ENCODE measurements around the gene NEK3.
"Not testable (repeated sequence)": the region's sequence is repeated elsewhere in the genome, so short reads cannot be mapped to it uniquely, and the experiment has no call there.

NEK3 gene

GRCh38 chr13:52187424-52188187 is 28.2 kb upstream of the NEK3 start:
- H3K36me3 ChIP-seq (ENCODE audit: insufficient read depth, low read length), result peaks cover 40% of the 10 kb centered on the region
- H3K27ac ChIP-seq (ENCODE audit: low read depth, low read length, poor library complexity, severe bottlenecking); H3K4me3 ChIP-seq (ENCODE audit: low read depth, low read length, poor library complexity, severe bottlenecking); H2AFZ ChIP-seq (ENCODE audit: low read length); H3K9ac ChIP-seq (ENCODE audit: low read length); H3K9me3 ChIP-seq (ENCODE audit: low read length); H3F3A ChIP-seq (ENCODE audit: insufficient read depth, low read length); H3K4me2 ChIP-seq (ENCODE audit: low read length); H3K4me1 ChIP-seq (ENCODE audit: insufficient read depth, low read length, severe bottlenecking); H3K9me2 ChIP-seq (ENCODE audit: low read depth, low read length); H3K27me3 ChIP-seq (ENCODE audit: insufficient read depth, low read length); H4K20me1 ChIP-seq (ENCODE audit: insufficient read depth, low read length): not testable (repeated sequence)
- H3K79me2 ChIP-seq (ENCODE audit: insufficient read depth, low read length), result peaks cover 18% of the 10 kb centered on the region

GRCh38 chr13:52187029-52187423 is 27.6 kb upstream of the NEK3 start:
- Histone ChIP-seq H3K4me1 (ENCODE audit: insufficient read depth, low read length, severe bottlenecking) (peaks cover 6% of the 10 kb centered on the region), H2AFZ (ENCODE audit: low read length) (no peak overlapping the region), H3K27ac (ENCODE audit: low read depth, low read length, poor library complexity, severe bottlenecking) (no peak overlapping the region), H4K20me1 (ENCODE audit: insufficient read depth, low read length) (no peaks in the 10 kb centered on the region), H3K4me2 (ENCODE audit: low read length) (no peak overlapping the region), H3K36me3 (ENCODE audit: insufficient read depth, low read length) (peaks cover 41% of the 10 kb centered on the region), H3K79me2 (ENCODE audit: insufficient read depth, low read length) (peaks cover 14% of the 10 kb centered on the region), H3F3A (ENCODE audit: insufficient read depth, low read length) (no peaks in the 10 kb centered on the region), H3K27me3 (ENCODE audit: insufficient read depth, low read length) (no peaks in the 10 kb centered on the region), H3K9me2 (ENCODE audit: low read depth, low read length) (no peaks in the 10 kb centered on the region), H3K9ac (ENCODE audit: low read length) (no peak overlapping the region), H3K4me3 (ENCODE audit: low read depth, low read length, poor library complexity, severe bottlenecking) (no peak overlapping the region), H3K9me3 (ENCODE audit: low read length) (no peaks in the 10 kb centered on the region)
- TF ChIP-seq, protein P1, sequence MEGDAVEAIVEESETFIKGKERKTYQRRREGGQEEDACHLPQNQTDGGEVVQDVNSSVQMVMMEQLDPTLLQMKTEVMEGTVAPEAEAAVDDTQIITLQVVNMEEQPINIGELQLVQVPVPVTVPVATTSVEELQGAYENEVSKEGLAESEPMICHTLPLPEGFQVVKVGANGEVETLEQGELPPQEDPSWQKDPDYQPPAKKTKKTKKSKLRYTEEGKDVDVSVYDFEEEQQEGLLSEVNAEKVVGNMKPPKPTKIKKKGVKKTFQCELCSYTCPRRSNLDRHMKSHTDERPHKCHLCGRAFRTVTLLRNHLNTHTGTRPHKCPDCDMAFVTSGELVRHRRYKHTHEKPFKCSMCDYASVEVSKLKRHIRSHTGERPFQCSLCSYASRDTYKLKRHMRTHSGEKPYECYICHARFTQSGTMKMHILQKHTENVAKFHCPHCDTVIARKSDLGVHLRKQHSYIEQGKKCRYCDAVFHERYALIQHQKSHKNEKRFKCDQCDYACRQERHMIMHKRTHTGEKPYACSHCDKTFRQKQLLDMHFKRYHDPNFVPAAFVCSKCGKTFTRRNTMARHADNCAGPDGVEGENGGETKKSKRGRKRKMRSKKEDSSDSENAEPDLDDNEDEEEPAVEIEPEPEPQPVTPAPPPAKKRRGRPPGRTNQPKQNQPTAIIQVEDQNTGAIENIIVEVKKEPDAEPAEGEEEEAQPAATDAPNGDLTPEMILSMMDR (IDR thresholded peaks at IDR 0.05; ENCODE audit: low read length), result no peak
- TF ChIP-seq EZH2 (IDR thresholded peaks at IDR 0.05; ENCODE audit: borderline replicate concordance, low read length), result no peak

- H3K4me1 ChIP-seq (ENCODE audit: insufficient read depth, low read length, severe bottlenecking); H3K9me3 ChIP-seq (ENCODE audit: low read length); H4K20me1 ChIP-seq (ENCODE audit: insufficient read depth, low read length); H3K4me2 ChIP-seq (ENCODE audit: low read length); H3K27ac ChIP-seq (ENCODE audit: low read depth, low read length, poor library complexity, severe bottlenecking); H3K9ac ChIP-seq (ENCODE audit: low read length); H3K79me2 ChIP-seq (ENCODE audit: insufficient read depth, low read length); H3K27me3 ChIP-seq (ENCODE audit: insufficient read depth, low read length); H2AFZ ChIP-seq (ENCODE audit: low read length); H3F3A ChIP-seq (ENCODE audit: insufficient read depth, low read length); H3K9me2 ChIP-seq (ENCODE audit: low read depth, low read length); H3K4me3 ChIP-seq (ENCODE audit: low read depth, low read length, poor library complexity, severe bottlenecking): not testable (repeated sequence)
- peaks cover 43% of the 10 kb centered on the region for H3K36me3 ChIP-seq (ENCODE audit: insufficient read depth, low read length)
Observed at GRCh38 chr13:52181316-52181954, 22.0 kb upstream of the NEK3 start.

GRCh38 chr13:52179925-52180324 is 20.5 kb upstream of the NEK3 start:
- H3K4me3 ChIP-seq (ENCODE audit: low read depth, low read length, poor library complexity, severe bottlenecking), result no peak overlapping the region

More at GRCh38 chr13:52179925-52180324, 20.5 kb upstream of the NEK3 start:
- no peak overlapping the region for H3K27ac ChIP-seq (ENCODE audit: low read depth, low read length, poor library complexity, severe bottlenecking)
- peaks cover 45% of the 10 kb centered on the region for H3K36me3 ChIP-seq (ENCODE audit: insufficient read depth, low read length)
- no peaks in the 10 kb centered on the region for H3K4me1 ChIP-seq (ENCODE audit: insufficient read depth, low read length, severe bottlenecking)
- H3K79me2 ChIP-seq (ENCODE audit: insufficient read depth, low read length), result no peaks in the 10 kb centered on the region
- no peaks in the 10 kb centered on the region for H3K9me2 ChIP-seq (ENCODE audit: low read depth, low read length)
- no peak overlapping the region for H3K9ac ChIP-seq (ENCODE audit: low read length)
- H2AFZ ChIP-seq (ENCODE audit: low read length), result no peak overlapping the region
- H3F3A ChIP-seq (ENCODE audit: insufficient read depth, low read length), result no peaks in the 10 kb centered on the region
- H3K9me3 ChIP-seq (ENCODE audit: low read length), result no peaks in the 10 kb centered on the region
- no peaks in the 10 kb centered on the region for H3K27me3 ChIP-seq (ENCODE audit: insufficient read depth, low read length)
- no peak overlapping the region for H3K4me2 ChIP-seq (ENCODE audit: low read length)
- H4K20me1 ChIP-seq (ENCODE audit: insufficient read depth, low read length), result no peaks in the 10 kb centered on the region
- TF ChIP-seq, protein P1 (IDR thresholded peaks at IDR 0.05; ENCODE audit: low read length), result no peak
- no peak for TF ChIP-seq EZH2 (IDR thresholded peaks at IDR 0.05; ENCODE audit: borderline replicate concordance, low read length)
